Stomach (tissue), 9 donors: Measurements from ENCODE around the gene EIF4B. TPM values are rescaled to one million over a fixed set of nuclear protein-coding genes. Genes with fewer than 3 reads are reported as not detected.

Experiments
- DNase-seq, 2 donors: peaks; one replicate each; pipeline versions ENCODE4 v3.0.0 to v3.0.0-alpha.2; 2013 to 2019
- H3K27ac ChIP-seq, 5 donors: fragments of 200-600 bp in 4 of 5; sonication (generic) in 4 of 5; one replicate each; pipeline ENCODE4 v1.5.1; 2013 to 2019; ENCODE audit warnings: mild to moderate bottlenecking in 1 of 5, moderate library complexity in 1 of 5
- H3K27me3 ChIP-seq, 3 donors: fragments of 200-600 bp; sonication (generic); one replicate each; pipeline ENCODE4 v1.5.1; 2017 to 2019; ENCODE audit warnings: mixed run types in 1 of 3
- H3K36me3 ChIP-seq, 4 donors: fragments of 200-600 bp; sonication (generic); 1 replicate in 3 of 4; 2 replicates in 1 of 4; pipeline ENCODE4 v1.5.1; 2016 to 2019
- H3K4me1 ChIP-seq, 4 donors: fragments of 200-600 bp; sonication (generic); one replicate each; pipeline ENCODE4 v1.5.1; 2016 to 2019
- H3K4me3 ChIP-seq, 4 donors: fragments of 200-600 bp; sonication (generic) in 3 of 4; one replicate each; pipeline ENCODE4 v1.5.1; 2016 to 2019; ENCODE audit warnings: mild to moderate bottlenecking in 1 of 4
- H3K9me3 ChIP-seq, 4 donors: fragments of 200-600 bp; sonication (generic); one replicate each; pipeline ENCODE4 v1.5.1; 2016 to 2019
- CTCF ChIP-seq, 7 experiments: fragments of 450-650 bp in 4 of 7; fragments of 200-600 bp in 3 of 7; sonication (generic) in 3 of 7; IDR thresholded peaks; one replicate each; pipeline ENCODE4 v1.5.1; 2016 to 2019; ENCODE audit warnings: antibody characterized with exemption in 7 of 7, control low read depth in 2 of 7, mild to moderate bottlenecking in 1 of 7
- EP300 ChIP-seq: sonication (generic); formaldehyde crosslinking; IDR thresholded peaks from one replicate; pipeline ENCODE4 v1.6.1; 2017; ENCODE audit warnings: antibody characterized with exemption
- POLR2A ChIP-seq, 4 donors: fragments of 450-650 bp; IDR thresholded peaks; one replicate each; pipeline ENCODE4 v1.6.1; 2016; ENCODE audit warnings: antibody characterized with exemption in 4 of 4, control low read depth in 2 of 4, mild to moderate bottlenecking in 1 of 4, moderate library complexity in 1 of 4
- POLR2AphosphoS5 ChIP-seq, 3 donors: sonication (generic); formaldehyde crosslinking; IDR thresholded peaks; one replicate each; pipeline ENCODE4 v1.6.1; 2016; ENCODE audit warnings: antibody characterized with exemption in 3 of 3
- WGBS, 5 donors: extraction: QIAGEN DNeasy Blood & Tissue Kit in 3 of 5; methylation state at CpG; one replicate each; pipeline versions ENCODE4 v1.1.5 to v1.1.7; 2013 to 2018; 5-methylcytosine and 5-hydroxymethylcytosine counted together
- intact Hi-C: fragments of 100-400 bp; cut with DNase I; formaldehyde crosslinking; loops from one replicate; pipeline ENCODE4 v1.15.1; 2023; ENCODE audit warnings: low total_unique reads
- polyA plus RNA-seq, 3 donors: library from polyadenylated mRNA; stranded (reverse); fragments of 200-250 nt; gene quantifications; one replicate each; pipeline ENCODE4 v1.2.3, GENCODE V29; 2013
- small RNA-seq, 4 donors: library from RNA; depleted of rRNA; stranded (forward); fragments of <200 nt; gene quantifications; one replicate each; pipeline ENCODE3, GENCODE V24; 2016
- total RNA-seq, 5 donors: library from RNA; depleted of rRNA; stranded (reverse); fragments of >200 nt; gene quantifications; one replicate each; pipeline versions ENCODE4 v1.1.0 to v1.2.3, GENCODE V29; 2014 to 2016
- donor health status: healthy with polysubstance abuse.
- donor health status: Bipolar disorder and iron deficiency.
- donor health status: healthy.

Gene EIF4B
- total and polyA plus RNA-seq, 8 donors: 101 to 833 (median 326) TPM

DNA sequence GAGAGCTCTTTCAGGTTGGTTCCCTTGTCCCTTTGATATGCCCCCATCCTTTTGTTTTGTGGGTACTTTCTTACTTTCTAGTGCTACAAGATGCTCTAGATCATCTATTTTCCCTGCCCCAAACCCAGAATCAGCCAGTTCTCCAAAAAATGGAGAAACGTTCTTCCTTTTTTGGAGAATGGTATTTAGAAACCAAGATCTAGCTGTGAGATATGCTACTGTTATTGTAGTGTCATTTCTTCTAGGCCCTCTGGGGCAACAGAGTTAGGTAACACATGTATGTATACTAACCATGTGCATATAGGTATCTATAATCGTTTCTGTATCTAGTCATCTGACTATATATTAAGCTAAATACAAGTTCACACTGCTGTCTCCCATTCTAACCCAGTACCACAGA is 84.3 kb downstream of the EIF4B start:
- no peaks in the 10 kb centered on the region for H3K9me3 ChIP-seq
- H3K27ac ChIP-seq: no peak overlapping the region
- no peak overlapping the region for H3K4me3 ChIP-seq
- no peaks in the 10 kb centered on the region for H3K36me3 ChIP-seq
- H3K4me1 ChIP-seq: peaks cover 0 to 3% (median 0%) of the 10 kb centered on the region in 4 donors
- no peak for DNase-seq
- 51 to 73% (median 64%) methylated on average over 2 of the region's 2 CpGs for WGBS, 5 donors
- intact Hi-C loops: no loop called here
- TF ChIP-seq POLR2AphosphoS5 (IDR thresholded peaks at IDR 0.05) (no peak), CTCF (IDR thresholded peaks at IDR 0.05) (no peak), POLR2A (IDR thresholded peaks at IDR 0.05) (no peak), EP300 (no peak)
- no peaks in the 10 kb centered on the region for H3K27me3 ChIP-seq

GRCh38 chr12:53091756-53092155 is 85.5 kb downstream of the EIF4B start:
- WGBS, 5 donors: 79 to 83% (median 81%) methylated on average over 6 of the region's 6 CpGs
- no peaks in the 10 kb centered on the region for H3K9me3 ChIP-seq

More at GRCh38 chr12:53091756-53092155, 85.5 kb downstream of the EIF4B start:
- intact Hi-C loops: no loop called here
- H3K36me3 ChIP-seq: no peaks in the 10 kb centered on the region
- no peak overlapping the region for H3K4me3 ChIP-seq
- H3K27me3 ChIP-seq: peaks cover 0 to 7% (median 0%) of the 10 kb centered on the region in 3 donors
- DNase-seq: no peak
- H3K27ac ChIP-seq: no peak overlapping the region
- H3K4me1 ChIP-seq: peaks cover 0 to 14% (median 8%) of the 10 kb centered on the region in 4 donors
- TF ChIP-seq POLR2AphosphoS5 (IDR thresholded peaks at IDR 0.05) (no peak), EP300 (no peak), POLR2A (IDR thresholded peaks at IDR 0.05) (no peak), CTCF (IDR thresholded peaks at IDR 0.05) (no peak)

Small RNA genes within 50 kb of the gene (small RNA-seq; reads per million reads assigned to genes)
- 0 reads per million in 4 donors for gene MIR6757

Other genes with a start within 250 kb of the EIF4B start
- not detected for gene KRT76, start 229.1 kb upstream of the EIF4B start, total RNA-seq
- gene KRT76, start 229.1 kb upstream of the EIF4B start, polyA plus RNA-seq: not detected
- gene KRT3, start 210.3 kb upstream of the EIF4B start, total RNA-seq: not detected
- gene KRT3, start 210.3 kb upstream of the EIF4B start, polyA plus RNA-seq: under 1 TPM in 1 of 3 donors, not detected in 2; 0.53 TPM
- 1 to 10 TPM in 2 of 5 donors, not detected in 3; 5.1 to 8.0 TPM for gene KRT4, start 192.3 kb upstream of the EIF4B start, total RNA-seq
- 1,000 to 10,000 TPM in 1 of 3 donors, 10 to 100 TPM in 1, not detected in 1; 14.4 to 2,693 TPM for gene KRT4, start 192.3 kb upstream of the EIF4B start, polyA plus RNA-seq
- not detected for gene KRT79, start 172.1 kb upstream of the EIF4B start, total RNA-seq
- under 1 TPM in 1 of 3 donors, not detected in 2; 0.15 TPM for gene KRT79, start 172.1 kb upstream of the EIF4B start, polyA plus RNA-seq
- gene KRT78, start 157.5 kb upstream of the EIF4B start, total RNA-seq: under 1 TPM in 1 of 5 donors, not detected in 4; 0.73 TPM
- gene KRT78, start 157.5 kb upstream of the EIF4B start, polyA plus RNA-seq: 10 to 100 TPM in 1 of 3 donors, under 1 TPM in 1, not detected in 1; 0.76 to 98.0 TPM
- 1,000 to 10,000 TPM in 1 of 5 donors, 100 to 1,000 TPM in 3, 10 to 100 TPM in 1; 71.2 to 1,740 (median 566) TPM for gene KRT8, start 101.4 kb upstream of the EIF4B start, total RNA-seq
- 1,000 to 10,000 TPM in 1 of 3 donors, 100 to 1,000 TPM in 2; 361 to 1,687 (median 767) TPM for gene KRT8, start 101.4 kb upstream of the EIF4B start, polyA plus RNA-seq
- 100 to 1,000 TPM in 4 of 5 donors, 10 to 100 TPM in 1; 68.3 to 648 (median 309) TPM for gene KRT18, start 57.3 kb upstream of the EIF4B start, total RNA-seq
- gene KRT18, start 57.3 kb upstream of the EIF4B start, polyA plus RNA-seq: 100 to 1,000 TPM; 369 to 525 (median 391) TPM
- 100 to 1,000 TPM in 2 of 5 donors, 10 to 100 TPM in 3; 38.5 to 164 (median 44.2) TPM for gene TNS2, start 43.6 kb downstream of the EIF4B start, total RNA-seq
- gene TNS2, start 43.6 kb downstream of the EIF4B start, polyA plus RNA-seq: 100 to 1,000 TPM in 1 of 3 donors, 10 to 100 TPM in 2; 71.0 to 104 (median 76.5) TPM
- gene SPRYD3, start 72.9 kb downstream of the EIF4B start, total RNA-seq: 10 to 100 TPM; 17.8 to 99.8 (median 50.9) TPM
- 10 to 100 TPM; 26.3 to 30.5 (median 29.8) TPM for gene SPRYD3, start 72.9 kb downstream of the EIF4B start, polyA plus RNA-seq
- gene IGFBP6, start 91.2 kb downstream of the EIF4B start, total RNA-seq: 100 to 1,000 TPM in 2 of 5 donors, 10 to 100 TPM in 3; 22.6 to 388 (median 95.1) TPM
- 100 to 1,000 TPM in 1 of 3 donors, 10 to 100 TPM in 2; 30.6 to 124 (median 54.7) TPM for gene IGFBP6, start 91.2 kb downstream of the EIF4B start, polyA plus RNA-seq
- gene SOAT2, start 97.0 kb downstream of the EIF4B start, total RNA-seq: under 1 TPM in 1 of 5 donors, not detected in 4; 0.92 TPM
- under 1 TPM in 1 of 3 donors, not detected in 2; 0.28 TPM for gene SOAT2, start 97.0 kb downstream of the EIF4B start, polyA plus RNA-seq
- 10 to 100 TPM in 3 of 5 donors, 1 to 10 TPM in 2; 4.1 to 37.5 (median 10.3) TPM for gene ZNF740, start 174.3 kb downstream of the EIF4B start, total RNA-seq
- 1 to 10 TPM; 4.0 to 4.9 (median 4.1) TPM for gene ZNF740, start 174.3 kb downstream of the EIF4B start, polyA plus RNA-seq
- 100 to 1,000 TPM in 2 of 5 donors, 10 to 100 TPM in 3; 30.3 to 334 (median 38.9) TPM for gene CSAD, start 174.5 kb downstream of the EIF4B start, total RNA-seq
- gene CSAD, start 174.5 kb downstream of the EIF4B start, polyA plus RNA-seq: 10 to 100 TPM in 1 of 3 donors, 1 to 10 TPM in 2; 4.6 to 52.6 (median 5.7) TPM
- 10 to 100 TPM in 1 of 5 donors, 1 to 10 TPM in 2, not detected in 2; 4.6 to 29.5 (median 5.7) TPM for gene ITGB7, start 200.8 kb downstream of the EIF4B start, total RNA-seq
- 1 to 10 TPM in 2 of 3 donors, under 1 TPM in 1; 0.56 to 3.8 (median 1.7) TPM for gene ITGB7, start 200.8 kb downstream of the EIF4B start, polyA plus RNA-seq
- 10 to 100 TPM in 2 of 5 donors, 1 to 10 TPM in 3; 2.0 to 26.5 (median 9.5) TPM for gene RARG, start 225.8 kb downstream of the EIF4B start, total RNA-seq
- gene RARG, start 225.8 kb downstream of the EIF4B start, polyA plus RNA-seq: 10 to 100 TPM in 1 of 3 donors, 1 to 10 TPM in 2; 4.9 to 37.7 (median 9.6) TPM